Measurements from ENCODE around the gene OR6Y1. TPM values are rescaled to one million over a fixed set of nuclear protein-coding genes. Genes with fewer than 3 reads are reported as not detected.

The OR6Y1 gene
- total RNA-seq, 1 donor from 2014 or later: not detected

- no peak for TF ChIP-seq CTCF (conservative IDR thresholded peaks at IDR 0.05)
- H3K27ac Mint-ChIP-seq (ENCODE audit: unreplicated experiment): no peak overlapping the region
Observed at GRCh38 chr1:158577561-158577960, 23.4 kb upstream of the OR6Y1 start.

DNA sequence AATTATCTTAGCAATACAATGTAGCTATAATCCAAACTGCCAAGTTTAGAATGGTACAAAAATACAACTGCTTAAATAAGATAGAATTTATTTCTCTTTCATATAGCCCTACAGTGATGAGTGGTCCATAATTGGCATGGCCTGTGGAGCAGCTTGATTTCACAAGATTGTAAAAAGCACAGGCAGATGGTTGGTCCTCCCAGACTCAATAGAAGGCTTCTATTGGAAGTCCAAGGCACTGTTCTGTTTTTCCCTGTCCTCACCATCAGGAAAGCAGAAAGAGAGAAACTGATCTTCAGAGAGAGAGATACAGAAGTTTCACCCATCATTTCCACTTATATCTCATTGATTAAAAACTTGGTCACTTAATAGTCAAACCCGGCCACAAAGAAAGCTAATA lies 18.0 kb upstream of the OR6Y1 start:
- Mint-ChIP-seq H3K9me3 (peaks cover 3% of the 10 kb centered on the region), H3K27ac (ENCODE audit: unreplicated experiment) (no peak overlapping the region), H3K4me1 (no peaks in the 10 kb centered on the region), H3K27me3 (ENCODE audit: low read depth) (peaks cover 46% of the 10 kb centered on the region), H3K4me3 (no peak overlapping the region), H3K36me3 (ENCODE audit: low read depth) (no peaks in the 10 kb centered on the region)
- TF ChIP-seq CTCF (conservative IDR thresholded peaks at IDR 0.05): no peak
- no peak for DNase-seq (ENCODE audit: low read depth, low spot score)

More at GRCh38 chr1:158577561-158577960, 23.4 kb upstream of the OR6Y1 start:
- peaks cover 22% of the 10 kb centered on the region for H3K27me3 Mint-ChIP-seq (ENCODE audit: low read depth)
- no peak overlapping the region for H3K4me3 Mint-ChIP-seq
- no peaks in the 10 kb centered on the region for H3K4me1 Mint-ChIP-seq
- H3K36me3 Mint-ChIP-seq (ENCODE audit: low read depth): no peaks in the 10 kb centered on the region
- H3K9me3 Mint-ChIP-seq: no peaks in the 10 kb centered on the region
- DNase-seq (ENCODE audit: low read depth, low spot score): no peak

DNA sequence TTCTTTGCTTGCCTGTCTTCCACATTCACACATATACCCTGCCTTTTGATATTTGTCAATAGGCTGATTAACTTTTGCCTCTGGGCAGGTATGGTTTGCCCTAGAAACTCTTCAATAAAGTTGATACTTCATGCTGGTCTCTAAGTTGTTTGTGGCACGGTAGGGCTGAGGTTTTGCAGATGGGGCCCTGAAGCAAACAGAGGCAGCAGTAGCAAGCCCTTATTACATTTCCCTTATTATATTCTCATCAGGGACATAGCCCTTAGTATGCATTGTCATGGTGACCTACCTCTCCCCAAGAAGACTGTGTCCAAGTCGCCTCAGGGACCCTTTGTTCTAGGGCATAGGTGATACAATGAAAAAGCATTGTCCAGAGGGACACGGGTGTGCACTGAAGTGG lies 16.3 kb upstream of the OR6Y1 start, which contains the start of gene OR6P1:
OR6P1 (minus strand) TSS at position 101 of the 400 bp plus-strand sequence. CDS start 6,976 bp downstream, outside the sequence.
- Mint-ChIP-seq H3K4me3 (no peak within 1 kb of the TSS), H3K36me3 (ENCODE audit: low read depth) (no peaks in the 10 kb centered on the region), H3K27me3 (ENCODE audit: low read depth) (peaks cover 54% of the 10 kb centered on the region), H3K9me3 (peaks cover 3% of the 10 kb centered on the region), H3K4me1 (no peaks in the 10 kb centered on the region), H3K27ac (ENCODE audit: unreplicated experiment) (no peak within 1 kb of the TSS)
- no peak for DNase-seq (ENCODE audit: low read depth, low spot score)
- TF ChIP-seq CTCF (conservative IDR thresholded peaks at IDR 0.05): no peak

GRCh38 chr1:158564608-158565007 lies 10.4 kb upstream of the OR6Y1 start:
- H3K36me3 Mint-ChIP-seq (ENCODE audit: low read depth): no peaks in the 10 kb centered on the region
- H3K9me3 Mint-ChIP-seq: peaks cover 3% of the 10 kb centered on the region
- peaks cover 32% of the 10 kb centered on the region for H3K27me3 Mint-ChIP-seq (ENCODE audit: low read depth)
- no peak for TF ChIP-seq CTCF (conservative IDR thresholded peaks at IDR 0.05)
- H3K4me3 Mint-ChIP-seq: no peak overlapping the region
- DNase-seq (ENCODE audit: low read depth, low spot score): no peak
- no peaks in the 10 kb centered on the region for H3K4me1 Mint-ChIP-seq
- H3K27ac Mint-ChIP-seq (ENCODE audit: unreplicated experiment): no peak overlapping the region

DNA sequence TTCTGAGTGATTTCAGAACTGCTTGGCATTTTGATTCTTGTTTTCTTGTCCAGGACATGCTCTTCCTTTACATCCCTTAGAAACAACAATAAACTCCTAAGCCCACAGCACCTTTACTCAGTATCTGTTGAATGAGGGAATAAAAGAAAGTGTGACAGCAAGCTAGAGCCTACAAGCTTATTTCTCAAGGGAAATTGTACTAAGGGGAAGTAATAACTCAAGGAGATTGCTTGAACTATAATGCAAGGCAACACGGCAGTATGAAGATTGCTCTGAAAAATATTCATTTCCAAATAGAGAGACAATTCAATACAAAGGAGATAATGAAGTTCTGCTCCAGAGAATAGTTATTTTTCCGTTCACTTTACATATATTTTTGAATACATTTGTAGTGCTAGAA lies 9.6 kb upstream of the OR6Y1 start:
- peaks cover 3% of the 10 kb centered on the region for H3K9me3 Mint-ChIP-seq
- H3K36me3 Mint-ChIP-seq (ENCODE audit: low read depth): no peaks in the 10 kb centered on the region
- no peaks in the 10 kb centered on the region for H3K4me1 Mint-ChIP-seq
- H3K27ac Mint-ChIP-seq (ENCODE audit: unreplicated experiment): no peak overlapping the region
- no peak for TF ChIP-seq CTCF (conservative IDR thresholded peaks at IDR 0.05)
- peaks cover 28% of the 10 kb centered on the region for H3K27me3 Mint-ChIP-seq (ENCODE audit: low read depth)
- no peak for DNase-seq (ENCODE audit: low read depth, low spot score)
- no peak overlapping the region for H3K4me3 Mint-ChIP-seq

- no peaks in the 10 kb centered on the region for H3K4me1 Mint-ChIP-seq
- DNase-seq (ENCODE audit: low read depth, low spot score): no peak
- no peak overlapping the region for H3K4me3 Mint-ChIP-seq
- no peak for TF ChIP-seq CTCF (conservative IDR thresholded peaks at IDR 0.05)
- H3K27ac Mint-ChIP-seq (ENCODE audit: unreplicated experiment): no peak overlapping the region
- H3K36me3 Mint-ChIP-seq (ENCODE audit: low read depth): no peaks in the 10 kb centered on the region
- H3K9me3 Mint-ChIP-seq: no peaks in the 10 kb centered on the region
- H3K27me3 Mint-ChIP-seq (ENCODE audit: low read depth): peaks cover 13% of the 10 kb centered on the region
Observed at GRCh38 chr1:158559696-158560095, 5.5 kb upstream of the OR6Y1 start.

Data from neural crest cell (in vitro differentiated cells).